Endothelial cell of umbilical vein (primary cell): Measurements from ENCODE around the gene PCYOX1L.

Experiments used
- CTCF ChIP-seq, 2 donors: IDR thresholded peaks; 1 replicate in 1 of 2; 2 replicates in 1 of 2; pipeline ENCODE4 v1.5.1; 2011; ENCODE audit warnings: low read length in 2 of 2, mild to moderate bottlenecking in 2 of 2, moderate library complexity in 2 of 2, control low read depth in 1 of 2, inconsistent platforms in 1 of 2, low read depth in 1 of 2; ENCODE audit not compliant: insufficient read depth in 1 of 2; ENCODE audit errors: extremely low read depth in 1 of 2
- EZH2 ChIP-seq: IDR thresholded peaks from 2 replicates; pipeline ENCODE4 v1.6.1; 2012; ENCODE audit warnings: borderline replicate concordance, low read depth, mild to moderate bottlenecking, moderate library complexity, low read length, inconsistent platforms; ENCODE audit not compliant: severe bottlenecking
- FOS ChIP-seq: IDR thresholded peaks from 2 replicates; pipeline ENCODE4 v1.6.1; 2011; ENCODE audit warnings: mild to moderate bottlenecking, low read length, moderate library complexity, borderline replicate concordance; ENCODE audit not compliant: insufficient read depth
- JUN ChIP-seq: IDR thresholded peaks from 2 replicates; pipeline ENCODE4 v1.6.1; 2011; ENCODE audit warnings: borderline replicate concordance, low read depth; ENCODE audit not compliant: insufficient read length, insufficient read depth
- MAX ChIP-seq: IDR thresholded peaks from 2 replicates; pipeline ENCODE4 v1.6.1; 2011; ENCODE audit not compliant: insufficient read depth, insufficient read length
- MYC ChIP-seq: IDR thresholded peaks from one replicate; pipeline ENCODE4 v1.6.1; 2011; ENCODE audit warnings: mild to moderate bottlenecking, low read depth, low read length
- POLR2A ChIP-seq: IDR thresholded peaks from 2 replicates; pipeline ENCODE4 v1.6.1; 2012; ENCODE audit warnings: low read depth, mild to moderate bottlenecking, control low read depth, low read length
- POLR2AphosphoS5 ChIP-seq: IDR thresholded peaks from 2 replicates; pipeline ENCODE4 v1.6.1; 2012; ENCODE audit warnings: low read depth, mild to moderate bottlenecking, control low read depth, low read length, moderate library complexity; ENCODE audit not compliant: insufficient read depth

GRCh38 chr5:149345147-149345891 is 12.5 kb upstream of the PCYOX1L start, which contains the start of gene GRPEL2:
- TF ChIP-seq CTCF (IDR thresholded peaks at IDR 0.05; ENCODE audit: extremely low read depth in 1 of 2, insufficient read depth in 1 of 2, low read depth in 1 of 2, low read length in 2 of 2) (no peak), POLR2A (peak; percentile 83), MAX (no peak), FOS (no peak), JUN (no peak), POLR2AphosphoS5 (peak; percentile 90), EZH2 (no peak), MYC (no peak)
